Measurements from ENCODE around the gene RAMACL.

GRCh38 chr6:166555086-166555485 lies 31.4 kb downstream of the RAMACL start:
- no peak for TF ChIP-seq ESRRA (CRISPR knock-in tag; IDR thresholded peaks at IDR 0.05; ENCODE audit: low read depth)
- TF ChIP-seq POLR2AphosphoS5 (IDR thresholded peaks at IDR 0.05; ENCODE audit: low read depth, low read length) = no peak
- TF ChIP-seq SP2 (CRISPR knock-in tag; IDR thresholded peaks at IDR 0.05) = no peak
- no peak for TF ChIP-seq ZBTB44 (CRISPR knock-in tag; IDR thresholded peaks at IDR 0.05)
- TF ChIP-seq ATF2 (CRISPR knock-in tag; IDR thresholded peaks at IDR 0.05) = no peak
- no peak for TF ChIP-seq CREB1 (IDR thresholded peaks at IDR 0.05)
- TF ChIP-seq CREB1 (CRISPR knock-in tag; IDR thresholded peaks at IDR 0.05) = no peak
- no peak for TF ChIP-seq THRA (CRISPR knock-in tag; IDR thresholded peaks at IDR 0.05; ENCODE audit: borderline replicate concordance)

Data from HepG2 (cell line).